Renal pelvis (tissue), 4 donors: ENCODE measurements around the gene ZNF324. TPM values are rescaled to one million over a fixed set of nuclear protein-coding genes. Genes with fewer than 3 reads are reported as not detected.
"Not testable (repeated sequence)": the region's sequence is repeated elsewhere in the genome, so short reads cannot be mapped to it uniquely, and the experiment has no call there.

Experiments used
- DNase-seq: peaks from one replicate; pipeline ENCODE4 v3.0.0-alpha.2; 2013
- polyA plus RNA-seq, 3 donors: library from polyadenylated mRNA; unstranded; fragments of 120-200 nt; gene quantifications; one replicate each; pipeline ENCODE4 v1.2.1, GENCODE V29; 2013; ENCODE audit not compliant: insufficient read length in 3 of 3

ZNF324 gene
- polyA plus RNA-seq, 3 donors, result 10.0 to 13.4 (median 11.0) TPM

GRCh38 chr19:58498316-58499020 lies 31.6 kb downstream of the ZNF324 start:
- no peak for DNase-seq

GRCh38 chr19:58499021-58499927 lies 32.4 kb downstream of the ZNF324 start:
- DNase-seq, result peak; percentile 99

- DNase-seq, result no peak
Measured at GRCh38 chr19:58500242-58500641, 33.4 kb downstream of the ZNF324 start.

GRCh38 chr19:58507602-58508223 lies 40.8 kb downstream of the ZNF324 start:
- not testable (repeated sequence) for DNase-seq

- DNase-seq, result no peak
Measured at GRCh38 chr19:58509731-58510083, 42.8 kb downstream of the ZNF324 start.

GRCh38 chr19:58510084-58510862 lies 43.4 kb downstream of the ZNF324 start:
- DNase-seq, result no peak

GRCh38 chr19:58511353-58512208 lies 44.7 kb downstream of the ZNF324 start, which contains the start of gene SLC27A5:
Gene SLC27A5, minus strand, starts transcription at chr19:58511992. Its CDS starts 37 bp downstream, at chr19:58511955.
- DNase-seq, result no peak

- no peak for DNase-seq
Measured at GRCh38 chr19:58513213-58513693, 46.4 kb downstream of the ZNF324 start.

GRCh38 chr19:58513694-58514563 lies 47.0 kb downstream of the ZNF324 start:
- DNase-seq, result peak; percentile 86

GRCh38 chr19:58514564-58515022 lies 47.7 kb downstream of the ZNF324 start:
- no peak for DNase-seq

GRCh38 chr19:58515259-58515658 lies 48.4 kb downstream of the ZNF324 start:
- DNase-seq, result no peak

GRCh38 chr19:58516246-58516836 lies 49.5 kb downstream of the ZNF324 start:
- DNase-seq, result no peak

GRCh38 chr19:58516964-58517833 lies 50.3 kb downstream of the ZNF324 start:
- DNase-seq, result no peak

- DNase-seq, result no peak
Measured at GRCh38 chr19:58518256-58519086, 51.6 kb downstream of the ZNF324 start.

- DNase-seq, result peak; percentile 76
Measured at GRCh38 chr19:58519087-58519354, 52.1 kb downstream of the ZNF324 start.

- peak; percentile 95 for DNase-seq
Measured at GRCh38 chr19:58519355-58520256, 52.7 kb downstream of the ZNF324 start, which contains the start of gene ZBTB45. Gene ZBTB45, minus strand, starts transcription at chr19:58519810. Its CDS starts 2,137 bp downstream, at chr19:58517673.
